GM21515 (cell line): ENCODE measurements around the gene RPL39L.
A peak's percentile ranks its signal among the peaks of the same experiment; 100 is the strongest.
"Not testable (repeated sequence)": the region's sequence is repeated elsewhere in the genome, so short reads cannot be mapped to it uniquely, and the experiment has no call there.

Experiments
- ATAC-seq: cut with Tn5 transposase; IDR thresholded peaks from one replicate; pipeline ENCODE4 v1.9.1; 2021; ENCODE audit not compliant: unreplicated experiment

Gene RPL39L

GRCh38 chr3:187139126-187139894 is at the start of gene RPL39L:
Gene RPL39L, minus strand, starts transcription at chr3:187139496. Its CDS starts 18,196 bp downstream, at chr3:187121300.
- peak; percentile 96 for ATAC-seq

DNA sequence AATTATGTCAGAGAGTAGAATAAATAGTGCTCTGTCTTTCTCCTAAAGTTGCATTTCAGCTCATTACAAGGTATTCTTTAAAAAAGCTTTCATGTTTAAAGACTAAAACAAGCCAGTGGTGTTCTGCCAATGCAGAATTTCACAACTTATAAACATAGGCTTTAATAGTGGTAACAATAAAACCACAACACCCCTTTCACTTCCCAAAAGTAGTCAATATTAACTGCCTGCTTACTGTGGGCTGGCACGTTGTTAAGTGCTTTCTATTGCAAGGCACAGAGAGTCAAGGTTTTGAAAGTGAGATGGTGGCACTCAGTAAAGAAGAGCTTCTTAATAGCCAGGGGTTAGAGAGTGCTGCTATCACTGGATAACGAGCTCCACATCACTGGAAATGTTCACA is 49.6 kb upstream of the RPL39L start:
- no peak for ATAC-seq

DNA sequence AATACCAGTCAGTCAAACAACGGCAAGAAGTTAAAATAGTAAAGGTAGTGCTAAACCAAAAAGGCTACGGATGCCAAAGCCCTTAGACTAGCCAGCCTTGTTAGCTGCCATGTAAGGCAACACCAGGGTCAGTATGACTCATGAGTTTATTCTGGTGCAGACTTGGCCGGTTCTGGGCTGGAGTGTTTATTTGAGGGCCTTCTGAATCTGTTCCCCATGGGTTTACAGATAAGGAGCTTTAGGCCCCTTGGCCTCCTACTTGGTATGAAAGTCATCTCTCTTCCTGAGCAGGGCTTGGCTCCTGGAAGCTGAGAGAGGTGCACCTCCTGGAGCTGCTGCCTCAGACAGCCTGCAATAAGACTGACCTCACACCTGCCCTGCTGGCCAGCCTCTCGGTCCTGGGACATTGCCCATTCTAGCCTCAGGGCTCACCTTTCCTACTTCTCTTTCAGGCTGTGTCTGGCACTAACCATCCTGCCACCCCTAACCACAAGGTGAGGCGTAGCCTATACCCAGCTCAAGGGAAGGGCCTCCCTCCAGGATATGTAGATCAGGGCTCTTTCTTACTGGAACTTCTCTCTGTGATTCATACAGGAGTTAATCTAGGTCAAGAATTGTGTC is 47.6 kb upstream of the RPL39L start:
- ATAC-seq, result no peak

DNA sequence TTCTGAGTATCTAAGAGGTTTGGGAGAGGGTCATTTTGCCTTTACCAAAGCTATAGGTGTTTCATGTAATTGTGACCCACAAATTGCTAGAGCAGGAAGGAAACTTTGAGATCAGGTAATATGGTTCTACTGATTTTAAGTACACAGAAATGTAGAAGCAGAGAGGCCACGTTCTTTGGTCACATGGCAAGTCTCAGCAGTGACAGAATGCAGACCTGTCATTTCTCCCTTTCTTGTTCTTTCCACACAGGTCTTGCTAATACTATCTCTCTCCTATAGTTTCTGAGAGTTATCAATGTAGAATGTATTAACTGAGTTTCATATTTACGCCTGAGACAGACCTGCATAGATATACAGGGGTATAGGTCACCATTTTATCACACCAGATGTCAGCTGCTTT is 47.1 kb upstream of the RPL39L start:
- ATAC-seq, result no peak

DNA sequence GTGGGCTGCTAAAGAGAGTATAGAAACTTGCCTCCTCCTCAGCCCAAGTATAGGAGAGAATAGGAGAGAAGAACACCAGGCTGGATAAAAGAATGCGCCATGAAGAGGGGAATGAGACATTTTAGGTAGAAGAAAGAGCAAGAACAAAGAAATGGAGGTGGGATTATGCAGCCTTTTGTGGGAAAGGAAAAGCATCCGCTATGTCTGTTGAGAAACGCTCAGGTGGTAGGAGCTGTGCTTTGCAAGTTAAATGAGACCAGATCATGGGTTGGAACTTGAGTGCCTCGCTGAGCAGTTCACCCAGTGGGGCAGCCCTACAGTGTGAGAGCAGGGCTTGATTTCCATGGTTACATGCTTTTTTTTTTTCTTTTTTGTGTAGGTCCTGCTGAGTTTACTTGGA is 46.5 kb upstream of the RPL39L start:
- ATAC-seq, result no peak

DNA sequence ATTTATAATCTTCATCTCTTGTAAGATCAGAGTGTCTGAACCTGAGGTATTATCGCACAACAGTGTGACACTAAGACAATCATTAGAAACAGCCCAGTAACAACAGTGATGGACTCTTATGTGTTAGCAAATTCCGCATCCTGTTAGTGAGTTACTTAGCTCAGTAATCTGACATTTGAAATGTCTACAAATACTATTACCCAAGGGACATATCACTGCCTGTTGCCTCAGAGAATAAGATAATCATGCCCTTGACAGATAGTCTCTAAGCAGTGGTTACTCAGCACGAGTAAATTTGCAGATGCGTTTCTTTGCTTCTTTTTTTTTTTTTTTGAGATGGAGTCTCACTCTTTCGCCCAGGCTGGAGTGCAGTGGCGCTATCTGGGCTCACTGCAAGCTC is 44.6 kb upstream of the RPL39L start:
- no peak for ATAC-seq

- ATAC-seq, result no peak
Observed at GRCh38 chr3:187183210-187183862, 44.0 kb upstream of the RPL39L start.

GRCh38 chr3:187181454-187182170 is 42.3 kb upstream of the RPL39L start:
- no peak for ATAC-seq

DNA sequence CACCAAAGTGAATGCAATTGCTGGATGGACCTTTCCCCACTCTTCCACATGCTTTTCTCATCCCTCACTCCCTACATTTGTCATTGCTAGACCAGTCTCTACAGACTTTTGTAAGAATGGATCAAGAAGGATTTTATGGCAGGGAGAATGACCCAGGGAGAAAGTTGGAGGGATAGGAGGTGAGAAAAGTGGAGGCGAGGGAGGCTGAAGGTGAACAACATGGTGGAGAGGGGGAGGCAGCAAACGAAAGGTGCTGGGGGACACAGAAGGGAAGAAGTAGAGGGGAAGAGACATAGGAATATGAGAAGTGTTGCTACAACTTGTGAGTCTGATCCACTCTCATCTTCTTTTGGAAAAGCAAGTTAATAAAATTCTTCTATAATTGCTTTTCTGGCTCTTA is 33.6 kb upstream of the RPL39L start:
- ATAC-seq, result no peak

- ATAC-seq, result not testable (repeated sequence)
Observed at GRCh38 chr3:187170911-187171310, 31.6 kb upstream of the RPL39L start.

- no peak for ATAC-seq
Observed at GRCh38 chr3:187169231-187169960, 30.1 kb upstream of the RPL39L start.

DNA sequence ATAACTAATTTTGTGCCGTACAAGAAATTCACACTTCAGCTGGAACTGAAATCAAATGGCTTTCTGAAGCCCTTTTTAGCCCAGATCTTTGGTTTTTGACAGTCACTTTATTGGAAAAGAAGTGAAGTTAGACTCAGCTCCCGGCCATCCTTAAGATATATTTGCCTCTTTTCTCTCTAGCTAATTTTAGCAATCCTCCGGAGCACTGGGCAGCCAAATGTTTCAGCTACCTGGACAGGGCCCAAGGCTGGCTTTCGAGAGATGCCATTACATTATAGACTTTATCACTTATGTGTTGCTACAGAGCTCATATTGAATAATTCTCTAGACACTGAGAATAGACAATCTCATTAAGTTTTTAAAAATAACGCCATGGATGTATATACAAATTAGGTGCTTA is 28.5 kb upstream of the RPL39L start:
- ATAC-seq, result no peak

DNA sequence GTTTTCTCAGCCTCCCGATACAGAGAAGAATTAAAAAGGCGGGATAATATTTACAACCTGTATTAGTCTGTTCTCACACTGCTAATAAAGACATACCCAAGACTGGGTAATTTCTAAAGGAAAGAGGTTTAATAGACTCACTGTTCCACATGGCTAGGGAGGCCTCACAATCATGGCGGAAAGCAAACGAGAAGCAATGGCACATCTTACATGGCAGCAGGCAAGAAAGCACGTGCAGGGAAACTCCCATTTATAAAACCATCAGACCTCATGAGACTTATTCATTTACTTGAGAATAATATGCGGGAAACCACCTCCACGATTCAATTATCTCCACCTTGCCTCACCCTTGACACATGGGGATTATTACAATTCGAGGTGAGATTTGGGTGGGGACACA is 27.5 kb upstream of the RPL39L start:
- no peak for ATAC-seq

- no peak for ATAC-seq
Observed at GRCh38 chr3:187165144-187165543, 25.8 kb upstream of the RPL39L start.

- ATAC-seq, result no peak
Observed at GRCh38 chr3:187162265-187162953, 23.1 kb upstream of the RPL39L start.

DNA sequence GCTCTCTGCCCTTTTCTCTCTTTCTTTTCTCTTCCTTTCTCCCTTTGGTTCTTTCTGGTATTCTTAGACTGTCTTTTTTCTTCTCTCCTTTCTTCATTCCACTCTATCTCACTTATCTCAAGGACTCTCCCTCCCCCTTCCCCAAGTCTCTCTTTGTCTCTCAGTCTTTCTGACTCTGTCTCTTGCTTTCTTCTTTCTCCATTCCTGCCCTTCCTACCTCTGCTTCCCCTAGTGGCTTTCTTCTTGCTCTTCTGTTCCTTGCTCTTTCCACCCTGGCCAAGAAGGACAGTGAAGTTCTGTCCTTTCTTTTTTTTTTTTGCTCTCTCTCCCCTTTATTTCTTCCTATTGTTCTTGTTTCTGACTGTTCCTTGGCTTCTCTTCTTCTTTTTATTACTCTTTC is 22.3 kb upstream of the RPL39L start:
- no peak for ATAC-seq

DNA sequence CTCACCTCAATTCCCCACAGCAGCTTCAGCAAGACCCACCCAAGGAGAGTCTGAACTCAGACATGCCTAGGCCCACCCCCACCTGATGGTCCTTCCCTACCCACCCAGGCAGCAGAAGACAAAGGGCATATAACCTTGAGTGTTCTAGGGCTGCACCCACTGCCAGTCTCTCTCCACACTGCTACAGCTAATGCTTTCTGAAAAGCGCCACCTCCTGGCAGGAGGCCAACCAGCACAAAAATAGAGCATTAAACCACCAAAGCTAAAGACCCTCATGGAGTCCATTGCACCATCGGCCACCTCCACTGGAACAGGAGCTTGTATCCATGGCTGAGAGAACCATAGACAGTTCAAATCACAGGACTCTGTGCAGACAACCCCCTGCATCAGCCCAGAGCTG is 11.3 kb upstream of the RPL39L start:
- ATAC-seq, result no peak

- no peak for ATAC-seq
Observed at GRCh38 chr3:187150186-187150585, 10.9 kb upstream of the RPL39L start.

GRCh38 chr3:187146389-187146788 is 7.1 kb upstream of the RPL39L start:
- ATAC-seq, result no peak

DNA sequence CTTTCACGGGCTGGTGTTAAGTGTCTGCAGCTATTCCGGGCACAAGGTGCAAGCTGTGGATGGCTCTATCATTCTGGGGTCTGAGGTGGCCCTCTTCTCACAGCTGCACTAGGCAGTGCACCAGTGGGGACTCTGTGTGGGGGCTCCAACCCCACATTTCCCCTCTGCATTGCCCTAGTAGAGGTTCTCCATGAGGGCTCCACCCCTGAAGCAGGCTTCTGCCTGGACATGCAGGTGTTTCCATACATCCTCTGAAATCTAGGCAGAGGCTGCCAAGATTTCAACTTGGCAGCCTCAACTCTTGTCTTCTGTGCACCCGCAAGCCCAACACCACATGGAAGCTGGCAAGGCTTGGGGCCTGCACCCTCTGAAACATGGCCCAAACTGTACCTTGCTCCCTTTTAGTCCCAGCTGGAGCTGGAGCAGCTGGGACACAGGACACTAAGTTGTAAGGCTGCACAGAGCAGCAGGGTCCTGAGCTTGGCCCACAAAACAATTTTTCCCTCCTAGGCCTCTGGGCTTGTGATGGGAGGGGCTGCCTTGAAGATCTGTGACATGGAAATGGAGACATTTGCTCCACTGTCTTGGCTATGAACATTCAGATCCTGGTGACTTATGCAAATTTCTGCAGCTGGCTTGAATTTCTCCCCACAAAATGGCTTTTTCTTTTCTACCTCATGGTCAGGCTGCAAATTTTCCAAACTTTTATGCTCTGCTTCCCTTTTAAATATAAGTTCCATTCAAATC is 6.0 kb upstream of the RPL39L start:
- no peak for ATAC-seq
